Pancreas (tissue), 10 donors: ENCODE data around the gene KHDC4. TPM values are rescaled to one million over a fixed set of nuclear protein-coding genes. Genes with fewer than 3 reads are reported as not detected.
"Not testable (repeated sequence)": the region's sequence is repeated elsewhere in the genome, so short reads cannot be mapped to it uniquely, and the experiment has no call there.

Experiments
- ATAC-seq, 4 donors: fragments of 200-7000 bp; cut with Tn5 transposase; one replicate each; pipeline versions ENCODE4 v1.8.0 to v1.9.1; 2020; ENCODE audit warnings: mild to moderate bottlenecking in 4 of 4, moderate library complexity in 4 of 4
- DNase-seq, 6 donors: peaks; one replicate each; pipeline ENCODE4 v3.0.0-alpha.2; 2020
- FAIRE-seq: peaks from 2 replicates; lab custom pipeline; 2012; peaks lifted over from hg19 to GRCh38; lab: Jason Lieb, UNC
- H3K27ac ChIP-seq, 4 donors: fragments of 200-600 bp; sonication (generic); 1 replicate in 3 of 4; 2 replicates in 1 of 4; pipeline versions ENCODE4 v1.5.0 to v1.8.0; 2020
- H3K27me3 ChIP-seq, 4 donors: fragments of 200-600 bp; one replicate each; pipeline ENCODE4 v1.8.0; 2021
- H3K36me3 ChIP-seq, 3 donors: fragments of 200-600 bp; sonication (generic) in 1 of 3; one replicate each; pipeline versions ENCODE4 v1.5.0 to v1.8.0; 2020 to 2021
- H3K4me1 ChIP-seq, 3 donors: fragments of 200-600 bp; one replicate each; pipeline ENCODE4 v1.8.0; 2021
- H3K4me3 ChIP-seq, 4 donors: fragments of 200-600 bp; sonication (generic) in 2 of 4; one replicate each; pipeline versions ENCODE4 v1.5.0 to v1.8.0; 2020 to 2021
- H3K9me3 ChIP-seq, 4 donors: fragments of 200-600 bp; one replicate each; pipeline ENCODE4 v1.8.0; 2021
- CTCF ChIP-seq, 4 donors: fragments of 200-600 bp; sonication (generic) in 3 of 4; IDR thresholded peaks; one replicate each; pipeline versions ENCODE4 v1.5.0 to v1.8.0; 2021; ENCODE audit warnings: antibody characterized with exemption in 4 of 4
- WGBS, 2 donors: extraction: QIAGEN DNeasy Blood & Tissue Kit; methylation state at CpG; one replicate each; pipeline ENCODE4 v1.1.7; 2013; 5-methylcytosine and 5-hydroxymethylcytosine counted together
- intact Hi-C, 3 donors: fragments of 100-400 bp; cut with DNase I; formaldehyde crosslinking; loops; one replicate each; pipeline versions ENCODE4 v1.11.1 to v1.14.2; 2022
- polyA plus RNA-seq, 2 donors: library from polyadenylated mRNA; stranded (reverse); fragments of 200-250 nt; gene quantifications; one replicate each; pipeline ENCODE4 v1.2.3, GENCODE V29; 2013
- total RNA-seq, 6 donors: library from RNA; stranded (reverse); fragmentation: NEBNext Ultra II Directional in 4 of 6; extraction: Animal tissue kit (Norgen Biotek cat#: 25700) in 4 of 6; gene quantifications; one replicate each; pipeline versions ENCODE4 v1.2.1 to v1.2.4, GENCODE V29; 2021 to 2023
- donor health status: healthy with polysubstance abuse.
- donor health status: DM: no; HTN: no; CAD: no; lungs with moderate emphysema.
- donor health status: DM: no; HTN: no; CAD: no.
- donor health status: control.
- donor health status: control.
- donor health status: Bipolar disorder and iron deficiency.
- donor health status: DM: yes; HTN: yes; CAD: no.
- donor health status: DM: no; HTN: no; CAD: no.
- donor health status: DM: no; HTN: no; CAD: no.
- donor health status: DM: yes; HTN: yes; CAD: no.

Gene KHDC4
- total and polyA plus RNA-seq, 8 donors = 11.9 to 32.8 (median 19.1) TPM

- Histone ChIP-seq H3K27me3 (no peaks in the 10 kb centered on the region), H3K4me3 (no peak overlapping the region), H3K36me3 (peaks cover 7 to 63% (median 19%) of the 10 kb centered on the region in 3 donors), H3K4me1 (no peaks in the 10 kb centered on the region), H3K27ac (no peak overlapping the region), H3K9me3 (no peaks in the 10 kb centered on the region)
- TF ChIP-seq CTCF (IDR thresholded peaks at IDR 0.05) = no peak
- WGBS, 2 donors = 92 to 96% methylated on average over 4 of the region's 4 CpGs
- DNase-seq (no peak), ATAC-seq (no peak), FAIRE-seq (no peak)
- intact Hi-C loops = no loop called here
These were observed 34.1 kb downstream of the KHDC4 start for GRCh38 chr1:155900161-155900560.

GRCh38 chr1:155899683-155900082 lies 34.5 kb downstream of the KHDC4 start:
- H3K4me3 ChIP-seq = no peak overlapping the region
- 97% methylated on average over 2 of the region's 2 CpGs for WGBS, 2 donors
- FAIRE-seq (no peak), ATAC-seq (no peak), DNase-seq (no peak)
- no peaks in the 10 kb centered on the region for H3K4me1 ChIP-seq
- intact Hi-C loops = no loop called here
- no peak overlapping the region for H3K27ac ChIP-seq
- peaks cover 7 to 58% (median 16%) of the 10 kb centered on the region in 3 donors for H3K36me3 ChIP-seq
- H3K9me3 ChIP-seq = no peaks in the 10 kb centered on the region
- no peaks in the 10 kb centered on the region for H3K27me3 ChIP-seq
- no peak for TF ChIP-seq CTCF (IDR thresholded peaks at IDR 0.05)

- no peak for ATAC-seq
- no peak for FAIRE-seq
- no peaks in the 10 kb centered on the region for H3K9me3 ChIP-seq
- no peak overlapping the region for H3K27ac ChIP-seq
- no peaks in the 10 kb centered on the region for H3K4me1 ChIP-seq
- H3K36me3 ChIP-seq = peaks cover 7 to 50% (median 16%) of the 10 kb centered on the region in 3 donors
- intact Hi-C loops = no loop called here
- WGBS, 2 donors = 83 to 88% methylated on average over 2 of the region's 2 CpGs
- H3K27me3 ChIP-seq = no peaks in the 10 kb centered on the region
- TF ChIP-seq CTCF (IDR thresholded peaks at IDR 0.05) = no peak
- no peak overlapping the region for H3K4me3 ChIP-seq
- no peak for DNase-seq
These were observed 35.3 kb downstream of the KHDC4 start for GRCh38 chr1:155898888-155899287.

GRCh38 chr1:155897746-155898145 lies 36.5 kb downstream of the KHDC4 start:
- H3K36me3 ChIP-seq = peaks cover 7 to 40% (median 16%) of the 10 kb centered on the region in 3 donors

GRCh38 chr1:155896476-155896875 lies 37.7 kb downstream of the KHDC4 start:
- H3K4me3 ChIP-seq = not testable (repeated sequence)

More at GRCh38 chr1:155897746-155898145, 36.5 kb downstream of the KHDC4 start:
- TF ChIP-seq CTCF (IDR thresholded peaks at IDR 0.05) = no peak
- Histone ChIP-seq H3K4me3 (no peak overlapping the region), H3K4me1 (peaks cover 0 to 5% (median 0%) of the 10 kb centered on the region in 3 donors), H3K9me3 (no peaks in the 10 kb centered on the region), H3K27ac (no peak overlapping the region), H3K27me3 (no peaks in the 10 kb centered on the region)
- ATAC-seq (no peak), FAIRE-seq (no peak), DNase-seq (no peak)
- 92 to 95% methylated on average over 1 of the region's 1 CpG for WGBS, 2 donors
- intact Hi-C loops = no loop called here

GRCh38 chr1:155895617-155896016 lies 38.6 kb downstream of the KHDC4 start:
- H3K36me3 ChIP-seq = peaks cover 4 to 20% (median 7%) of the 10 kb centered on the region in 3 donors
- intact Hi-C loops, FAIRE-seq, ATAC-seq, DNase-seq, H3K4me3 ChIP-seq, H3K27me3 ChIP-seq, H3K27ac ChIP-seq, H3K9me3 ChIP-seq, H3K4me1 ChIP-seq: not testable (repeated sequence)
- 92 to 96% methylated on average over 6 of the region's 6 CpGs for WGBS, 2 donors

More at GRCh38 chr1:155896476-155896875, 37.7 kb downstream of the KHDC4 start:
- ATAC-seq, H3K27me3 ChIP-seq, H3K9me3 ChIP-seq, DNase-seq, intact Hi-C loops, FAIRE-seq, H3K27ac ChIP-seq, H3K4me1 ChIP-seq: not testable (repeated sequence)
- WGBS, 2 donors = 95 to 98% methylated on average over 8 of the region's 8 CpGs
- H3K36me3 ChIP-seq = peaks cover 7 to 28% (median 12%) of the 10 kb centered on the region in 3 donors
